ENCODE results near the gene PTGDS.

- TF ChIP-seq CTCF (IDR thresholded peaks at IDR 0.05; ENCODE audit: low read depth, low read length), result no peak
- TF ChIP-seq EZH2phosphoT487 (IDR thresholded peaks at IDR 0.05; ENCODE audit: low read depth), result no peak
These were observed 15.8 kb upstream of the PTGDS start for GRCh38 chr9:136961279-136962065.

Measured in OCI-LY3 (cell line).